Non-pigmented ciliary epithelial cell (primary cell): ENCODE results near the gene OR2B2.

Source experiments
- DNase-seq: peaks from one replicate; pipeline ENCODE4 v3.0.0-alpha.2; 2010; ENCODE audit warnings: low read depth

Gene OR2B2

GRCh38 chr6:27893836-27894807 is 18.1 kb downstream of the OR2B2 start:
- DNase-seq = peak; percentile 78

- DNase-seq = peak; percentile 92
These were observed 18.9 kb downstream of the OR2B2 start for GRCh38 chr6:27893059-27893835.

GRCh38 chr6:27892649-27893058 is 19.5 kb downstream of the OR2B2 start:
- no peak for DNase-seq

- no peak for DNase-seq
These were observed 20.8 kb downstream of the OR2B2 start for GRCh38 chr6:27891320-27891875.

- peak; percentile 79 for DNase-seq
These were observed 21.5 kb downstream of the OR2B2 start for GRCh38 chr6:27890445-27891319.

GRCh38 chr6:27889628-27890444 is 22.4 kb downstream of the OR2B2 start:
- DNase-seq = no peak

- no peak for DNase-seq
These were observed 22.9 kb downstream of the OR2B2 start for GRCh38 chr6:27889275-27889627.

- no peak for DNase-seq
These were observed 23.6 kb downstream of the OR2B2 start for GRCh38 chr6:27888566-27888965.

GRCh38 chr6:27886073-27886472 is 26.1 kb downstream of the OR2B2 start:
- DNase-seq = no peak

GRCh38 chr6:27883136-27883535 is 29.1 kb downstream of the OR2B2 start:
- DNase-seq = no peak

GRCh38 chr6:27882624-27883023 is 29.6 kb downstream of the OR2B2 start:
- no peak for DNase-seq

GRCh38 chr6:27879837-27880236 is 32.4 kb downstream of the OR2B2 start:
- DNase-seq = no peak

- no peak for DNase-seq
These were observed 38.2 kb downstream of the OR2B2 start for GRCh38 chr6:27874016-27874415.

GRCh38 chr6:27873021-27873940 is 38.9 kb downstream of the OR2B2 start:
- DNase-seq = no peak

- DNase-seq = no peak
These were observed 39.6 kb downstream of the OR2B2 start for GRCh38 chr6:27872642-27873020.

GRCh38 chr6:27871924-27872638 is 40.1 kb downstream of the OR2B2 start:
- peak; percentile 91 for DNase-seq

- no peak for DNase-seq
These were observed 41.8 kb downstream of the OR2B2 start for GRCh38 chr6:27870291-27870870.

- DNase-seq = no peak
These were observed 43.9 kb downstream of the OR2B2 start for GRCh38 chr6:27868311-27868710.

GRCh38 chr6:27867945-27868300 is 44.3 kb downstream of the OR2B2 start:
- no peak for DNase-seq
